Thyroid gland (tissue), 4 donors: ENCODE data around the gene GALNT1. TPM values are rescaled to one million over a fixed set of nuclear protein-coding genes. Genes with fewer than 3 reads are reported as not detected.

ENCODE experiments used
- DNase-seq, 2 donors: peaks; one replicate each; pipeline ENCODE4 v3.0.0-alpha.2; 2019
- H3K27ac ChIP-seq, 3 donors: fragments of 200-600 bp; sonication (generic); 1 replicate in 2 of 3; 2 replicates in 1 of 3; pipeline ENCODE4 v1.5.1; 2016 to 2019; ENCODE audit warnings: mild to moderate bottlenecking in 1 of 3, moderate library complexity in 1 of 3
- H3K27me3 ChIP-seq: fragments of 200-600 bp; sonication (generic); one replicate; pipeline ENCODE4 v1.5.1; 2019
- H3K36me3 ChIP-seq, 2 donors: fragments of 200-600 bp; sonication (generic); one replicate each; pipeline ENCODE4 v1.5.1; 2016 to 2019
- H3K4me1 ChIP-seq, 2 donors: fragments of 200-600 bp; sonication (generic); one replicate each; pipeline ENCODE4 v1.5.1; 2017 to 2019
- H3K4me3 ChIP-seq, 3 donors: fragments of 200-600 bp; sonication (generic); replicated peaks in 1 of 3; 1 replicate in 2 of 3; 2 replicates in 1 of 3; pipeline ENCODE4 v1.5.1; 2016; ENCODE audit warnings: mild to moderate bottlenecking in 1 of 3
- H3K9me3 ChIP-seq: fragments of 200-600 bp; sonication (generic); one replicate; pipeline ENCODE4 v1.5.1; 2017
- CTCF ChIP-seq, 6 experiments: fragments of 200-600 bp in 3 of 6; fragments of 450-650 bp in 3 of 6; sonication (generic) in 3 of 6; IDR thresholded peaks; one replicate each; pipeline ENCODE4 v1.5.1; 2016 to 2019; ENCODE audit warnings: antibody characterized with exemption in 6 of 6, mild to moderate bottlenecking in 2 of 6, inconsistent platforms in 1 of 6, moderate library complexity in 1 of 6
- POLR2A ChIP-seq, 2 donors: fragments of 450-650 bp; IDR thresholded peaks; one replicate each; pipeline ENCODE4 v1.6.1; 2017; ENCODE audit warnings: antibody characterized with exemption in 2 of 2, mild to moderate bottlenecking in 2 of 2, moderate library complexity in 1 of 2
- WGBS, 2 donors: methylation state at CpG; one replicate each; pipeline ENCODE4 v1.1.5; 2017; 5-methylcytosine and 5-hydroxymethylcytosine counted together
- intact Hi-C: fragments of 100-400 bp; cut with DNase I; formaldehyde crosslinking; loops from one replicate; pipeline ENCODE4 v1.15.1; 2023
- total RNA-seq, 4 donors: library from RNA; depleted of rRNA; stranded (reverse); fragments of >200 nt; gene quantifications; one replicate each; pipeline ENCODE4 v1.2.3, GENCODE V29; 2016

GALNT1 gene
- total RNA-seq, 4 donors from 2014 or later: 38.7 to 191 (median 46.3) TPM

GRCh38 chr18:35581898-35582641 lies 530 bp downstream of the GALNT1 start:
- 2 to 3% methylated on average over 34 to 46 of the region's 51 CpGs for WGBS, 2 donors
- intact Hi-C loops: loop anchor here (10.0 kb wide), 1 partner anchor 123 kb away; no protein-coding TSS in a partner anchor
- H3K27ac ChIP-seq: peak overlapping the region in 2 of 3 donors; percentile 3 to 67
- peaks cover 10 to 18% of the 10 kb centered on the region in 2 donors for H3K4me1 ChIP-seq
- TF ChIP-seq POLR2A (IDR thresholded peaks at IDR 0.05) (no peak), CTCF (IDR thresholded peaks at IDR 0.05) (no peak)
- no peaks in the 10 kb centered on the region for H3K27me3 ChIP-seq
- DNase-seq: peak; percentile 17 to 30
- H3K9me3 ChIP-seq: no peaks in the 10 kb centered on the region
- peak overlapping the region; percentile 64 to 81 (median 68) for H3K4me3 ChIP-seq
- H3K36me3 ChIP-seq: no peaks in the 10 kb centered on the region

- TF ChIP-seq CTCF (IDR thresholded peaks at IDR 0.05) (no peak), POLR2A (IDR thresholded peaks at IDR 0.05) (peak in 1 of 2 donors; percentile 40)
- H3K9me3 ChIP-seq: no peaks in the 10 kb centered on the region
- H3K4me3 ChIP-seq: no peak overlapping the region
- peaks cover 10 to 16% of the 10 kb centered on the region in 2 donors for H3K4me1 ChIP-seq
- intact Hi-C loops: loop anchor here (10.0 kb wide), 1 partner anchor 122 kb away; no protein-coding TSS in a partner anchor
- no peaks in the 10 kb centered on the region for H3K36me3 ChIP-seq
- 58 to 60% methylated on average over 6 of the region's 6 CpGs for WGBS, 2 donors
- H3K27ac ChIP-seq: peak overlapping the region in 1 of 3 donors; percentile 67
- peak; percentile 13 to 17 for DNase-seq
- no peaks in the 10 kb centered on the region for H3K27me3 ChIP-seq
These were observed 1.5 kb downstream of the GALNT1 start for GRCh38 chr18:35582899-35583558.

- Histone ChIP-seq H3K27me3 (no peaks in the 10 kb centered on the region), H3K27ac (no peak overlapping the region), H3K4me3 (no peak overlapping the region), H3K9me3 (no peaks in the 10 kb centered on the region), H3K36me3 (no peaks in the 10 kb centered on the region), H3K4me1 (peaks cover 10 to 13% of the 10 kb centered on the region in 2 donors)
- no peak for DNase-seq
- intact Hi-C loops: loop anchor here (10.0 kb wide), 1 partner anchor 120 kb away; no protein-coding TSS in a partner anchor
- no peak for TF ChIP-seq CTCF (IDR thresholded peaks at IDR 0.05)
- TF ChIP-seq POLR2A (IDR thresholded peaks at IDR 0.05): no peak
- WGBS, 2 donors: 92 to 99% methylated on average over 5 of the region's 5 CpGs
These were observed 3.2 kb downstream of the GALNT1 start for GRCh38 chr18:35584735-35585134.

- no peak for DNase-seq
- Histone ChIP-seq H3K4me3 (no peak overlapping the region), H3K27me3 (no peaks in the 10 kb centered on the region), H3K36me3 (no peaks in the 10 kb centered on the region), H3K9me3 (no peaks in the 10 kb centered on the region), H3K27ac (no peak overlapping the region), H3K4me1 (peaks cover 10 to 13% of the 10 kb centered on the region in 2 donors)
- WGBS, 2 donors: 97 to 100% methylated on average over 1 of the region's 1 CpG
- intact Hi-C loops: loop anchor here (10.0 kb wide), 1 partner anchor 119 kb away; no protein-coding TSS in a partner anchor
- TF ChIP-seq POLR2A (IDR thresholded peaks at IDR 0.05) (no peak), CTCF (IDR thresholded peaks at IDR 0.05) (no peak)
These were observed 4.1 kb downstream of the GALNT1 start for GRCh38 chr18:35585608-35586007.
